Endodermal cell (in vitro differentiated cells): ENCODE results near the gene NOCT. TPM values are rescaled to one million over a fixed set of nuclear protein-coding genes. Genes with fewer than 3 reads are reported as not detected.

Source experiments
- DNase-seq: peaks from one replicate; pipeline ENCODE4 v3.0.0-alpha.2; 2017
- H3K27ac ChIP-seq: 2 replicates; pipeline ENCODE4 v1.5.1; 2013; ENCODE audit warnings: mild to moderate bottlenecking, low read depth, low read length, moderate library complexity
- H3K27me3 ChIP-seq: 2 replicates; pipeline ENCODE4 v1.6.1; 2013; ENCODE audit warnings: mild to moderate bottlenecking, low read length, moderate library complexity; ENCODE audit not compliant: insufficient read depth, control insufficient read depth, poor library complexity, severe bottlenecking
- H3K36me3 ChIP-seq: 2 replicates; pipeline ENCODE4 v1.7.0; 2013; ENCODE audit warnings: mild to moderate bottlenecking, low read length, moderate library complexity; ENCODE audit not compliant: control insufficient read depth, insufficient read depth
- H3K4me1 ChIP-seq: one replicate; pipeline ENCODE4 v1.7.0; 2013; ENCODE audit warnings: low read length; ENCODE audit not compliant: control insufficient read depth, insufficient read depth
- H3K4me3 ChIP-seq: 2 replicates; pipeline ENCODE4 v1.5.1; 2013; ENCODE audit warnings: mild to moderate bottlenecking, low read length, moderate library complexity
- H3K9ac ChIP-seq: 2 replicates; pipeline ENCODE4 v1.6.1; 2013; ENCODE audit warnings: mild to moderate bottlenecking, low read length, moderate library complexity; ENCODE audit not compliant: poor library complexity, severe bottlenecking; ENCODE audit errors: extremely low read depth
- H3K9me3 ChIP-seq: 2 replicates; pipeline ENCODE4 v1.6.1; 2013; ENCODE audit warnings: mild to moderate bottlenecking, low read length, moderate library complexity; ENCODE audit not compliant: control insufficient read depth
- H3K27ac Mint-ChIP-seq: 2 replicates; pipeline ENCODE4 v1.8.0; 2020; ENCODE audit warnings: mixed read lengths
- H3K27me3 Mint-ChIP-seq: 2 replicates; pipeline ENCODE4 v1.8.0; 2021; ENCODE audit warnings: mild to moderate bottlenecking, mixed read lengths; ENCODE audit not compliant: insufficient read depth
- H3K36me3 Mint-ChIP-seq: 2 replicates; pipeline ENCODE4 v1.8.0; 2020; ENCODE audit warnings: low read depth, mixed read lengths
- H3K4me1 Mint-ChIP-seq: 2 replicates; pipeline ENCODE4 v1.8.0; 2020; ENCODE audit warnings: mixed read lengths
- H3K4me3 Mint-ChIP-seq: 2 replicates; pipeline ENCODE4 v1.8.0; 2020; ENCODE audit warnings: mild to moderate bottlenecking, moderate library complexity, mixed read lengths
- H3K9me3 Mint-ChIP-seq: 2 replicates; pipeline ENCODE4 v1.8.0; 2020; ENCODE audit warnings: mild to moderate bottlenecking, mixed read lengths
- CTCF ChIP-seq: fragments of 200-600 bp; sonication (generic); conservative IDR thresholded peaks from 2 replicates; pipeline ENCODE4 v1.5.0; 2021; ENCODE audit warnings: antibody characterized with exemption, mild to moderate bottlenecking
- whole genome bisulfite sequencing, 2 experiments: methylation state at CpG; one replicate each; pipeline versions ENCODE4 v1.1.5 to v1.1.7; 2013; ENCODE audit warnings: missing lambda C conversion rate in 2 of 2, mixed read lengths in 1 of 2; ENCODE audit not compliant: insufficient coverage in 1 of 2, insufficient read length in 1 of 2; 5-methylcytosine and 5-hydroxymethylcytosine counted together
- total RNA-seq, 2 donors: library from RNA; stranded (reverse); fragmentation: NEBNext Ultra II Directional in 1 of 2; extraction: Animal tissue kit (Norgen Biotek cat#: 25700) in 1 of 2; gene quantifications; 2 replicates in 1 of 2; 3 replicates in 1 of 2; pipeline ENCODE4 v1.2.1, GENCODE V29; 2021

The NOCT gene
- total RNA-seq, 2 donors from 2014 or later = 11.7 to 22.3 TPM

- no peak for DNase-seq
- H3K4me1 Mint-ChIP-seq = peaks cover 10% of the 10 kb centered on the region
- no peaks in the 10 kb centered on the region for H3K9me3 Mint-ChIP-seq
- H3K27me3 ChIP-seq = no peaks in the 10 kb centered on the region
- peaks cover 29% of the 10 kb centered on the region for H3K36me3 Mint-ChIP-seq
- H3K27ac ChIP-seq = no peak overlapping the region
- 90 to 93% methylated on average over 4 to 5 of the region's 5 CpGs for WGBS, 2 experiments
- H3K4me3 Mint-ChIP-seq = no peak overlapping the region
- no peaks in the 10 kb centered on the region for H3K9me3 ChIP-seq
- H3K9ac ChIP-seq = no peak overlapping the region
- no peak overlapping the region for H3K4me3 ChIP-seq
- peaks cover 35% of the 10 kb centered on the region for H3K36me3 ChIP-seq
- H3K27ac Mint-ChIP-seq = peak overlapping the region; percentile 3
- TF ChIP-seq CTCF = no peak
- H3K27me3 Mint-ChIP-seq = no peaks in the 10 kb centered on the region
- no peaks in the 10 kb centered on the region for H3K4me1 ChIP-seq
These were observed 20.1 kb downstream of the NOCT start for GRCh38 chr4:139035650-139036049.

- Mint-ChIP-seq H3K36me3 (peaks cover 26% of the 10 kb centered on the region), H3K9me3 (no peaks in the 10 kb centered on the region), H3K4me1 (peaks cover 7% of the 10 kb centered on the region), H3K27ac (no peak overlapping the region), H3K4me3 (no peak overlapping the region), H3K27me3 (no peaks in the 10 kb centered on the region)
- no peaks in the 10 kb centered on the region for H3K9me3 ChIP-seq
- H3K27ac ChIP-seq = no peak overlapping the region
- H3K4me1 ChIP-seq = no peaks in the 10 kb centered on the region
- H3K9ac ChIP-seq = no peak overlapping the region
- TF ChIP-seq CTCF = no peak
- WGBS, 2 experiments = 94% methylated on average over 2 of the region's 2 CpGs; no CpG with 5 or more reads in 1 of the 2 experiments
- H3K27me3 ChIP-seq = no peaks in the 10 kb centered on the region
- no peak for DNase-seq
- H3K36me3 ChIP-seq = peaks cover 43% of the 10 kb centered on the region
- no peak overlapping the region for H3K4me3 ChIP-seq
These were observed 21.3 kb downstream of the NOCT start for GRCh38 chr4:139036885-139037284.

- Histone ChIP-seq H3K9me3 (no peaks in the 10 kb centered on the region), H3K4me3 (no peak overlapping the region), H3K27me3 (no peaks in the 10 kb centered on the region), H3K4me1 (no peaks in the 10 kb centered on the region), H3K36me3 (peaks cover 45% of the 10 kb centered on the region), H3K27ac (no peak overlapping the region), H3K9ac (no peak overlapping the region)
- no peak for DNase-seq
- Mint-ChIP-seq H3K36me3 (peaks cover 27% of the 10 kb centered on the region), H3K9me3 (no peaks in the 10 kb centered on the region), H3K4me1 (peaks cover 5% of the 10 kb centered on the region), H3K4me3 (no peak overlapping the region), H3K27ac (no peak overlapping the region), H3K27me3 (no peaks in the 10 kb centered on the region)
- TF ChIP-seq CTCF = no peak
- whole genome bisulfite sequencing, 2 experiments = 89% methylated on average over 1 of the region's 1 CpG; no CpG with 5 or more reads in 1 of the 2 experiments
These were observed 23.4 kb downstream of the NOCT start for GRCh38 chr4:139038874-139039443.
